Endothelial cell of umbilical vein (primary cell): ENCODE results near the gene BMERB1.

Source experiments
- CTCF ChIP-seq, 2 donors: IDR thresholded peaks; 1 replicate in 1 of 2; 2 replicates in 1 of 2; pipeline ENCODE4 v1.5.1; 2011; ENCODE audit warnings: low read length in 2 of 2, mild to moderate bottlenecking in 2 of 2, moderate library complexity in 2 of 2, control low read depth in 1 of 2, inconsistent platforms in 1 of 2, low read depth in 1 of 2; ENCODE audit not compliant: insufficient read depth in 1 of 2; ENCODE audit errors: extremely low read depth in 1 of 2
- EZH2 ChIP-seq: IDR thresholded peaks from 2 replicates; pipeline ENCODE4 v1.6.1; 2012; ENCODE audit warnings: borderline replicate concordance, low read depth, mild to moderate bottlenecking, moderate library complexity, low read length, inconsistent platforms; ENCODE audit not compliant: severe bottlenecking
- FOS ChIP-seq: IDR thresholded peaks from 2 replicates; pipeline ENCODE4 v1.6.1; 2011; ENCODE audit warnings: mild to moderate bottlenecking, low read length, moderate library complexity, borderline replicate concordance; ENCODE audit not compliant: insufficient read depth
- GATA2 ChIP-seq: IDR thresholded peaks from 2 replicates; pipeline ENCODE4 v1.7.0; 2011; ENCODE audit warnings: low read depth, mild to moderate bottlenecking, moderate library complexity, mixed read lengths, low read length; ENCODE audit not compliant: insufficient read length, insufficient read depth
- JUN ChIP-seq: IDR thresholded peaks from 2 replicates; pipeline ENCODE4 v1.6.1; 2011; ENCODE audit warnings: borderline replicate concordance, low read depth; ENCODE audit not compliant: insufficient read length, insufficient read depth
- MYC ChIP-seq: IDR thresholded peaks from one replicate; pipeline ENCODE4 v1.6.1; 2011; ENCODE audit warnings: mild to moderate bottlenecking, low read depth, low read length
- POLR2A ChIP-seq: IDR thresholded peaks from 2 replicates; pipeline ENCODE4 v1.6.1; 2012; ENCODE audit warnings: low read depth, mild to moderate bottlenecking, control low read depth, low read length
- POLR2AphosphoS5 ChIP-seq: IDR thresholded peaks from 2 replicates; pipeline ENCODE4 v1.6.1; 2012; ENCODE audit warnings: low read depth, mild to moderate bottlenecking, control low read depth, low read length, moderate library complexity; ENCODE audit not compliant: insufficient read depth
- TF ChIP-seq, protein P1 (sequence below): IDR thresholded peaks from 2 replicates; pipeline ENCODE4 v1.6.1; 2011; ENCODE audit not compliant: insufficient read depth, insufficient read length

DNA sequence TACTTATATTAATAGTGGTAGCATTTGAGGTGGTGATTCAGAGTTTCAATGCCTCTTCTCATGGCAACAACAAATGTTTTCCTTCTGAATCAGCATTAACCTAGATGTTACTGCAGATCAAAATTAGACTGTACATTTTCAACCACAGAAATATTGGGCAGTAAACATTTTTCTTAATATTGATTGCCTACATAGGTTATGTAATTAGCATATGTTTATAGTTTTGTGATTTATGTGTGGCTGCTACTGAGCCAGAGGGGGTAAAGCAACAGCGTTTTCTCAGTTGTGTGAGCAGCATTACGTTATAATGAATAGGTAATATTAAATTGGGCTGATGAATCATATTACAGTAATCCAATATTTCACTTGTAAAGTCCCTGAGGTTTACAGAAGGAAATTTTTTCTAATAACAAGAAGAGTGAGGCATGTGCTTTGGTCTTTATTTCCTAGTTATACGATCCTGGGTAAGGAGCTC is 18.8 kb upstream of the BMERB1 start:
- TF ChIP-seq CTCF (IDR thresholded peaks at IDR 0.05; ENCODE audit: extremely low read depth in 1 of 2, insufficient read depth in 1 of 2, low read depth in 1 of 2, low read length in 2 of 2) = no peak
- TF ChIP-seq, protein P1, sequence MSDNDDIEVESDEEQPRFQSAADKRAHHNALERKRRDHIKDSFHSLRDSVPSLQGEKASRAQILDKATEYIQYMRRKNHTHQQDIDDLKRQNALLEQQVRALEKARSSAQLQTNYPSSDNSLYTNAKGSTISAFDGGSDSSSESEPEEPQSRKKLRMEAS = no peak
- TF ChIP-seq POLR2AphosphoS5 = no peak
- TF ChIP-seq EZH2 = no peak
- no peak for TF ChIP-seq MYC
- TF ChIP-seq POLR2A = no peak
- TF ChIP-seq GATA2 = no peak
- TF ChIP-seq JUN = no peak
- TF ChIP-seq FOS = no peak
